Measurements from ENCODE around the gene ROR1.

ROR1 gene

GRCh38 chr1:64073705-64074104, 299.9 kb downstream of the ROR1 start:
- Histone ChIP-seq H2AK5ac (ENCODE audit: low read length, severe bottlenecking) (no peak overlapping the region), H3K23ac (ENCODE audit: low read length in 2 of 2) (no peak overlapping the region), H3K14ac (ENCODE audit: low read length in 2 of 2) (no peak overlapping the region), H3K9ac (ENCODE audit: low read length) (no peak overlapping the region), H3K27ac (ENCODE audit: low read length, poor library complexity, severe bottlenecking) (no peak overlapping the region), H3K4ac (ENCODE audit: low read depth in 1 of 2, low read length in 2 of 2) (no peak overlapping the region), H2BK120ac (ENCODE audit: low read depth, low read length) (no peak overlapping the region), H4K8ac (ENCODE audit: low read length) (no peak overlapping the region), H3K18ac (ENCODE audit: low read depth in 1 of 2, low read length in 2 of 2) (peak overlapping the region; percentile 34 to 42), H3K4me1 (ENCODE audit: control insufficient read depth, insufficient read depth, low read depth, low read length) (peaks cover 4% of the 10 kb centered on the region), H2BK15ac (ENCODE audit: low read depth, poor library complexity, severe bottlenecking) (peak overlapping the region; percentile 12), H3K36me3 (ENCODE audit: control insufficient read depth in 1 of 2, insufficient read depth in 2 of 2, low read depth in 1 of 2, low read length in 2 of 2) (no peaks in the 10 kb centered on the region), H2BK5ac (ENCODE audit: low read depth, low read length, poor library complexity, severe bottlenecking) (no peak overlapping the region), H3K79me1 (replicated peaks; ENCODE audit: low read length, poor library complexity, severe bottlenecking) (no peaks in the 10 kb centered on the region), H3K9me3 (ENCODE audit: control insufficient read depth, low read length) (no peaks in the 10 kb centered on the region), H3K4me2 (ENCODE audit: low read length, poor library complexity, severe bottlenecking) (no peak overlapping the region), H3K27me3 (ENCODE audit: control insufficient read depth in 1 of 2, insufficient read depth in 1 of 2, low read length in 2 of 2) (no peaks in the 10 kb centered on the region), H4K91ac (ENCODE audit: low read length) (no peak overlapping the region), H2BK12ac (ENCODE audit: low read length in 2 of 2) (no peak overlapping the region), H2AFZ (ENCODE audit: low read depth, low read length) (no peak overlapping the region), H3K4me3 (ENCODE audit: insufficient read depth in 1 of 2, low read depth in 1 of 2, low read length in 2 of 2) (no peak overlapping the region)
- WGBS: 54% methylated on average over 2 of the region's 2 CpGs
- peak; percentile 51 for DNase-seq

DNA sequence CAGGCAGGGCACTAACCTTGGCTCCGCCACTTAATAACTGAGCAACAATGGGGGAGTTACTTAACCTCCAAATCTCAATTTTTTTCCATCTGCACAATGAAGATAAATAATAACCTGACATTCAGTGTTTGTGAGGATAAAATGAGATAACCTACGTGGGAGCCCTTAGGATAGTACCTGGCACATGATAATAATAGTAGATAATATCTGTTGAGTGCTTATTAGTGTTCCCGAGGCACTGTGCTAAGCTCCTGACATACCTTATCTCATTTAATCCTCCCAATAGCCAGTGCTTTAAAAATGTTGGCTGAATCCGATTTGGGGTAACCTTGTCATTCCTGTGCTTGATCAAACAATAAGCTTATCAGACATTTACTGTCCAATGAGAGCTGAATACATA, 300.9 kb downstream of the ROR1 start:
- no peak overlapping the region for H3K4ac ChIP-seq (ENCODE audit: low read depth in 1 of 2, low read length in 2 of 2)
- H3K79me1 ChIP-seq (replicated peaks; ENCODE audit: low read length, poor library complexity, severe bottlenecking): no peaks in the 10 kb centered on the region
- H3K27me3 ChIP-seq (ENCODE audit: control insufficient read depth in 1 of 2, insufficient read depth in 1 of 2, low read length in 2 of 2): no peaks in the 10 kb centered on the region
- no peak overlapping the region for H3K4me3 ChIP-seq (ENCODE audit: insufficient read depth in 1 of 2, low read depth in 1 of 2, low read length in 2 of 2)
- H2BK5ac ChIP-seq (ENCODE audit: low read depth, low read length, poor library complexity, severe bottlenecking): no peak overlapping the region
- no peak overlapping the region for H3K9ac ChIP-seq (ENCODE audit: low read length)
- H3K4me2 ChIP-seq (ENCODE audit: low read length, poor library complexity, severe bottlenecking): no peak overlapping the region
- no peaks in the 10 kb centered on the region for H3K36me3 ChIP-seq (ENCODE audit: control insufficient read depth in 1 of 2, insufficient read depth in 2 of 2, low read depth in 1 of 2, low read length in 2 of 2)
- H2BK120ac ChIP-seq (ENCODE audit: low read depth, low read length): no peak overlapping the region
- no peak overlapping the region for H4K8ac ChIP-seq (ENCODE audit: low read length)
- no peak overlapping the region for H4K91ac ChIP-seq (ENCODE audit: low read length)
- 93% methylated on average over 3 of the region's 4 CpGs for WGBS
- H3K4me1 ChIP-seq (ENCODE audit: control insufficient read depth, insufficient read depth, low read depth, low read length): peaks cover 4% of the 10 kb centered on the region
- H3K27ac ChIP-seq (ENCODE audit: low read length, poor library complexity, severe bottlenecking): no peak overlapping the region
- no peak for DNase-seq
- no peak overlapping the region for H2AK5ac ChIP-seq (ENCODE audit: low read length, severe bottlenecking)
- no peak overlapping the region for H3K23ac ChIP-seq (ENCODE audit: low read length in 2 of 2)
- no peak overlapping the region for H3K14ac ChIP-seq (ENCODE audit: low read length in 2 of 2)
- H3K18ac ChIP-seq (ENCODE audit: low read depth in 1 of 2, low read length in 2 of 2): no peak overlapping the region
- no peaks in the 10 kb centered on the region for H3K9me3 ChIP-seq (ENCODE audit: control insufficient read depth, low read length)
- H2AFZ ChIP-seq (ENCODE audit: low read depth, low read length): no peak overlapping the region
- H2BK12ac ChIP-seq (ENCODE audit: low read length in 2 of 2): no peak overlapping the region
- no peak overlapping the region for H2BK15ac ChIP-seq (ENCODE audit: low read depth, poor library complexity, severe bottlenecking)

GRCh38 chr1:64077281-64077940, 303.6 kb downstream of the ROR1 start:
- peak overlapping the region; percentile 14 for H4K91ac ChIP-seq (ENCODE audit: low read length)
- WGBS: 83% methylated on average over 6 of the region's 8 CpGs
- no peak overlapping the region for H2BK5ac ChIP-seq (ENCODE audit: low read depth, low read length, poor library complexity, severe bottlenecking)
- H3K4me2 ChIP-seq (ENCODE audit: low read length, poor library complexity, severe bottlenecking): no peak overlapping the region
- no peaks in the 10 kb centered on the region for H3K79me1 ChIP-seq (replicated peaks; ENCODE audit: low read length, poor library complexity, severe bottlenecking)
- no peaks in the 10 kb centered on the region for H3K9me3 ChIP-seq (ENCODE audit: control insufficient read depth, low read length)
- H4K8ac ChIP-seq (ENCODE audit: low read length): no peak overlapping the region
- H2AK5ac ChIP-seq (ENCODE audit: low read length, severe bottlenecking): no peak overlapping the region
- H3K14ac ChIP-seq (ENCODE audit: low read length in 2 of 2): no peak overlapping the region
- H3K27me3 ChIP-seq (ENCODE audit: control insufficient read depth in 1 of 2, insufficient read depth in 1 of 2, low read length in 2 of 2): no peaks in the 10 kb centered on the region
- peak overlapping the region in 1 of 2 experiments; percentile 46 for H3K4ac ChIP-seq (ENCODE audit: low read depth in 1 of 2, low read length in 2 of 2)
- no peak overlapping the region for H3K4me3 ChIP-seq (ENCODE audit: insufficient read depth in 1 of 2, low read depth in 1 of 2, low read length in 2 of 2)
- H2BK120ac ChIP-seq (ENCODE audit: low read depth, low read length): no peak overlapping the region
- no peak for DNase-seq
- H3K36me3 ChIP-seq (ENCODE audit: control insufficient read depth in 1 of 2, insufficient read depth in 2 of 2, low read depth in 1 of 2, low read length in 2 of 2): no peaks in the 10 kb centered on the region
- no peak overlapping the region for H3K9ac ChIP-seq (ENCODE audit: low read length)
- H2BK15ac ChIP-seq (ENCODE audit: low read depth, poor library complexity, severe bottlenecking): no peak overlapping the region
- no peak overlapping the region for H3K23ac ChIP-seq (ENCODE audit: low read length in 2 of 2)
- no peak overlapping the region for H2AFZ ChIP-seq (ENCODE audit: low read depth, low read length)
- no peak overlapping the region for H3K27ac ChIP-seq (ENCODE audit: low read length, poor library complexity, severe bottlenecking)
- peak overlapping the region in 1 of 2 experiments; percentile 14 for H2BK12ac ChIP-seq (ENCODE audit: low read length in 2 of 2)
- peaks cover 5% of the 10 kb centered on the region for H3K4me1 ChIP-seq (ENCODE audit: control insufficient read depth, insufficient read depth, low read depth, low read length)
- H3K18ac ChIP-seq (ENCODE audit: low read depth in 1 of 2, low read length in 2 of 2): no peak overlapping the region

DNA sequence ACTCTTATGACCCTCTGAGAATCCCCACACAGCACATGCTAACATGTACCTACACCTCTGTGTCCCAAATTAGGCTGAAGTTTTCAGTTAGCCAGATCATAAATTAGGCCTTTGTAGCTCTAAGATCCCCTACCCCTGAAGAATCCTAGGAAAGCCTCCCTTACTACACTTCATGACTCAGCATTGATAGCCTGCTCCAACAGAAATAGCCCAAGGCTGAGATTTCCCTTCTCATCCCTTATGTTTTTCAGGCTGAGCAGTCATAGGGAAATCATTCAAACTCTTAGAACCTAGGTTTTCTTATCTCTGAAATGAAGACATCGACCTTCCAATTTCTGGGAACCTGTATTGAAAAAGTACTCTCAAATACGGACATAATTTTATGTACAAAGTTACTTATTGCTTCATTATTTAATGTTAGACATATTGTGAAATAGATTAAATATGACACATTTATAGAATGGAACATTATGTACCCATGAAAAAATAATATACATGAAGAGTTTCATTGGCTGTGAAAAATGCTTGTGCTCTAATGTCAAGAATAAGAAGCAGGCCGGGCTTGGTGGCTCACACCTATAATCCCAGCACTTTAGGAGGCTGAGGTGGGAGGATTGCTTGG, 307.2 kb downstream of the ROR1 start:
- H3K36me3 ChIP-seq (ENCODE audit: control insufficient read depth in 1 of 2, insufficient read depth in 2 of 2, low read depth in 1 of 2, low read length in 2 of 2): no peaks in the 10 kb centered on the region
- H3K14ac ChIP-seq (ENCODE audit: low read length in 2 of 2): no peak overlapping the region
- no peaks in the 10 kb centered on the region for H3K27me3 ChIP-seq (ENCODE audit: control insufficient read depth in 1 of 2, insufficient read depth in 1 of 2, low read length in 2 of 2)
- no peak overlapping the region for H3K4me3 ChIP-seq (ENCODE audit: insufficient read depth in 1 of 2, low read depth in 1 of 2, low read length in 2 of 2)
- no peak overlapping the region for H3K4me2 ChIP-seq (ENCODE audit: low read length, poor library complexity, severe bottlenecking)
- DNase-seq: peak; percentile 57
- peak overlapping the region; percentile 57 to 76 for H2BK12ac ChIP-seq (ENCODE audit: low read length in 2 of 2)
- peak overlapping the region in 1 of 2 experiments; percentile 62 for H3K4ac ChIP-seq (ENCODE audit: low read depth in 1 of 2, low read length in 2 of 2)
- 100% methylated on average over 1 of the region's 3 CpGs for WGBS
- no peaks in the 10 kb centered on the region for H3K9me3 ChIP-seq (ENCODE audit: control insufficient read depth, low read length)
- H2BK15ac ChIP-seq (ENCODE audit: low read depth, poor library complexity, severe bottlenecking): no peak overlapping the region
- peak overlapping the region; percentile 61 for H2AK5ac ChIP-seq (ENCODE audit: low read length, severe bottlenecking)
- no peak overlapping the region for H3K23ac ChIP-seq (ENCODE audit: low read length in 2 of 2)
- H3K9ac ChIP-seq (ENCODE audit: low read length): no peak overlapping the region
- H3K4me1 ChIP-seq (ENCODE audit: control insufficient read depth, insufficient read depth, low read depth, low read length): peaks cover 3% of the 10 kb centered on the region
- no peak overlapping the region for H2BK5ac ChIP-seq (ENCODE audit: low read depth, low read length, poor library complexity, severe bottlenecking)
- H3K18ac ChIP-seq (ENCODE audit: low read depth in 1 of 2, low read length in 2 of 2): no peak overlapping the region
- no peak overlapping the region for H4K8ac ChIP-seq (ENCODE audit: low read length)
- no peaks in the 10 kb centered on the region for H3K79me1 ChIP-seq (replicated peaks; ENCODE audit: low read length, poor library complexity, severe bottlenecking)
- no peak overlapping the region for H4K91ac ChIP-seq (ENCODE audit: low read length)
- H2AFZ ChIP-seq (ENCODE audit: low read depth, low read length): no peak overlapping the region
- no peak overlapping the region for H3K27ac ChIP-seq (ENCODE audit: low read length, poor library complexity, severe bottlenecking)
- no peak overlapping the region for H2BK120ac ChIP-seq (ENCODE audit: low read depth, low read length)
